HCT116 (cell line): Measurements from ENCODE around the gene SLC22A12. TPM values are rescaled to one million over a fixed set of nuclear protein-coding genes. Genes with fewer than 3 reads are reported as not detected.

Source experiments
- ATAC-seq: fragments of 200-7000 bp; cut with Tn5 transposase; 2 replicates; pipeline ENCODE4 v1.9.1; 2020; ENCODE audit warnings: mild to moderate bottlenecking, moderate library complexity
- BruUV-seq: library from RNA; stranded (reverse); fragments of 400-500 nt; replicated peaks from 2 replicates; lab custom pipeline; 2021; lab: Mats Ljungman, UMichigan
- CTCF ChIA-PET: fragments of 300-600 bp; sonication (Branson Sonifier 250); formaldehyde crosslinking; loops from one replicate; lab custom pipeline; 2021; ENCODE audit warnings: antibody characterized with exemption; lab: Charles Lee
- POLR2A ChIA-PET: fragments of 300-600, 350-600 bp; sonication (Branson Sonifier 250); formaldehyde crosslinking; loops from one replicate; lab custom pipeline; 2021; ENCODE audit warnings: antibody characterized with exemption; lab: Charles Lee
- RAD21 ChIA-PET, 2 experiments: fragments of 300-600 bp; sonication (Branson Sonifier 250); formaldehyde crosslinking; loops; one replicate each; lab custom pipeline; 2023; ENCODE audit warnings: low total read pairs in 2 of 2; ENCODE audit not compliant: uncharacterized antibody in 2 of 2, unreplicated experiment in 2 of 2, low non-redundant PET in 1 of 2; lab: Charles Lee
- DNase-seq: peaks from one replicate; pipeline ENCODE4 v3.0.0-alpha.2; 2010; ENCODE audit warnings: low read depth, low spot score
- H2AFZ ChIP-seq: fragments of 200-600 bp; shearing (Covaris generic), sonication (generic); 2 replicates; pipeline ENCODE4 v1.6.1; 2017; ENCODE audit warnings: low read depth, mixed run types, mixed read lengths, antibody characterized with exemption, low read length; ENCODE audit not compliant: poor library complexity, severe bottlenecking
- H3K27ac ChIP-seq: 2 replicates; pipeline ENCODE4 v1.5.1; 2012; ENCODE audit warnings: low read depth, low read length
- H3K27me3 ChIP-seq: fragments of 200-600 bp; sonication (generic); 2 replicates; pipeline ENCODE4 v1.6.1; 2016; ENCODE audit warnings: mixed run types, low read length, mixed read lengths; ENCODE audit not compliant: insufficient read depth
- H3K36me3 ChIP-seq, 2 experiments: fragments of 200-500 bp in 1 of 2; fragments of 200-600 bp in 1 of 2; sonication (Bioruptor generic) in 1 of 2; sonication (generic) in 1 of 2; 2 replicates each; pipeline versions ENCODE4 v1.5.1 to v1.6.1; 2014 to 2016; ENCODE audit warnings: low read length in 2 of 2, inconsistent platforms in 1 of 2, mixed read lengths in 1 of 2, mixed run types in 1 of 2; ENCODE audit not compliant: insufficient read depth in 2 of 2, control insufficient read depth in 1 of 2
- H3K4me1 ChIP-seq, 2 experiments: fragments of 200-600 bp in 1 of 2; sonication (generic) in 1 of 2; 2 replicates each; pipeline versions ENCODE4 v1.5.1 to v1.6.1; 2012 to 2017; ENCODE audit warnings: low read length in 2 of 2, inconsistent platforms in 1 of 2, mild to moderate bottlenecking in 1 of 2, mixed read lengths in 1 of 2, mixed run types in 1 of 2, moderate library complexity in 1 of 2; ENCODE audit not compliant: insufficient read depth in 2 of 2, control insufficient read depth in 1 of 2
- H3K4me2 ChIP-seq: fragments of 200-600 bp; sonication (generic); 2 replicates; pipeline ENCODE4 v1.6.1; 2017; ENCODE audit warnings: mixed run types, low read length, mixed read lengths
- H3K4me3 ChIP-seq, 2 experiments: fragments of 200-600 bp in 1 of 2; sonication (generic) in 1 of 2; replicated peaks in 1 of 2; 2 replicates each; pipeline ENCODE4 v1.5.1; 2011 to 2016; ENCODE audit warnings: low read length in 2 of 2, control low read depth in 1 of 2, low read depth in 1 of 2, mild to moderate bottlenecking in 1 of 2, mixed read lengths in 1 of 2, mixed run types in 1 of 2
- H3K79me2 ChIP-seq: fragments of 200-600 bp; sonication (generic); 2 replicates; pipeline ENCODE4 v1.6.1; 2017; ENCODE audit warnings: mild to moderate bottlenecking, mixed run types, low read length, moderate library complexity, mixed read lengths; ENCODE audit not compliant: insufficient read depth
- H3K9ac ChIP-seq: fragments of 200-600 bp; sonication (generic); 2 replicates; pipeline ENCODE4 v1.6.1; 2016; ENCODE audit warnings: low read length, mixed read lengths
- H3K9me2 ChIP-seq: fragments of 200-600 bp; sonication (generic), shearing (Covaris generic); 2 replicates; pipeline ENCODE4 v1.6.1; 2017; ENCODE audit warnings: mixed run types, mild to moderate bottlenecking, moderate library complexity; ENCODE audit not compliant: insufficient read depth
- H3K9me3 ChIP-seq, 2 experiments: fragments of 200-500 bp in 1 of 2; fragments of 200-600 bp in 1 of 2; sonication (Bioruptor generic) in 1 of 2; sonication (generic) in 1 of 2; 2 replicates each; pipeline ENCODE4 v1.6.1; 2014 to 2017; ENCODE audit warnings: low read length in 2 of 2, mixed read lengths in 2 of 2, inconsistent platforms in 1 of 2, low read depth in 1 of 2, mild to moderate bottlenecking in 1 of 2, mixed run types in 1 of 2, moderate library complexity in 1 of 2; ENCODE audit not compliant: control insufficient read depth in 1 of 2, insufficient read depth in 1 of 2
- H4K20me1 ChIP-seq: fragments of 200-600 bp; sonication (generic), shearing (Covaris generic); 2 replicates; pipeline ENCODE4 v1.6.1; 2017; ENCODE audit warnings: mixed run types, mild to moderate bottlenecking, moderate library complexity; ENCODE audit not compliant: insufficient read depth
- EGR1 ChIP-seq: IDR thresholded peaks from 2 replicates; pipeline ENCODE4 v1.6.1; 2012; ENCODE audit warnings: low read depth
- ELF1 ChIP-seq: IDR thresholded peaks from 2 replicates; pipeline ENCODE4 v1.6.1; 2012; ENCODE audit warnings: low read depth, borderline replicate concordance
- EZH2 ChIP-seq: fragments of 200-600 bp; sonication (generic); IDR thresholded peaks from 2 replicates; pipeline ENCODE4 v1.6.1; 2017; ENCODE audit warnings: antibody characterized with exemption, mixed run types
- EZH2phosphoT487 ChIP-seq: fragments of 200-600 bp; IDR thresholded peaks from 2 replicates; pipeline ENCODE4 v1.6.1; 2018; ENCODE audit warnings: antibody characterized with exemption, borderline replicate concordance
- FOSL1 ChIP-seq: IDR thresholded peaks from 2 replicates; pipeline ENCODE4 v1.6.1; 2012; ENCODE audit warnings: low read depth
- JUND ChIP-seq: IDR thresholded peaks from 2 replicates; pipeline ENCODE4 v1.6.1; 2012
- POLR2A ChIP-seq: IDR thresholded peaks from 2 replicates; pipeline ENCODE4 v1.7.0; 2011; ENCODE audit warnings: borderline replicate concordance; ENCODE audit not compliant: insufficient read depth, insufficient read length; ENCODE audit errors: extremely low read depth
- POLR2AphosphoS5 ChIP-seq: IDR thresholded peaks from 2 replicates; pipeline ENCODE4 v1.6.1; 2011; ENCODE audit warnings: mild to moderate bottlenecking, low read depth, low read length, moderate library complexity
- TCF7L2 ChIP-seq: IDR thresholded peaks from 2 replicates; pipeline ENCODE4 v1.7.0; 2011; ENCODE audit warnings: borderline replicate concordance, inconsistent platforms; ENCODE audit not compliant: insufficient read depth, insufficient read length; ENCODE audit errors: extremely low read depth
- YY1 ChIP-seq: IDR thresholded peaks from 2 replicates; pipeline ENCODE4 v1.6.1; 2011; ENCODE audit warnings: low read length, low read depth, moderate library complexity, mild to moderate bottlenecking; ENCODE audit not compliant: insufficient replicate concordance; ENCODE audit errors: extremely low read depth
- ZNF274 ChIP-seq: fragments of 200-500 bp; sonication (Bioruptor generic); IDR thresholded peaks from 2 replicates; pipeline ENCODE4 v1.6.1; 2014; ENCODE audit warnings: mild to moderate bottlenecking, low read depth, low read length, inconsistent platforms
- intact Hi-C: fragments of 100-400 bp; cut with micrococcal nuclease; formaldehyde crosslinking; loops from 2 replicates; pipeline ENCODE4 v1.10.0; 2022
- total RNA-seq: library from RNA; stranded (reverse); gene quantifications from one replicate; pipeline ENCODE4 v1.2.1, GENCODE V29; 2021; ENCODE audit not compliant: unreplicated experiment
- TF ChIP-seq, protein P1 (sequence below): IDR thresholded peaks from 2 replicates; pipeline ENCODE4 v1.6.1; 2011; ENCODE audit warnings: mild to moderate bottlenecking, low read length, moderate library complexity; ENCODE audit not compliant: insufficient replicate concordance; ENCODE audit errors: extremely low read depth
- TF ChIP-seq, protein P2 (sequence below): IDR thresholded peaks from 2 replicates; pipeline ENCODE4 v1.6.1; 2012
- TF ChIP-seq, protein P3 (sequence below): IDR thresholded peaks from 2 replicates; pipeline ENCODE4 v1.6.1; 2012
- TF ChIP-seq, protein P4 (sequence below), 3 experiments: fragments of 200-600 bp in 1 of 3; sonication (generic) in 1 of 3; IDR thresholded peaks in 2 of 3; conservative IDR thresholded peaks in 1 of 3; 2 replicates each; pipeline ENCODE4 v1.5.1; 2012 to 2017; ENCODE audit warnings: low read depth in 2 of 3, low read length in 2 of 3, antibody characterized with exemption in 1 of 3, borderline replicate concordance in 1 of 3, control low read depth in 1 of 3, mild to moderate bottlenecking in 1 of 3, mixed read lengths in 1 of 3, mixed run types in 1 of 3, moderate library complexity in 1 of 3; ENCODE audit not compliant: insufficient read depth in 1 of 3

Gene SLC22A12
- total RNA-seq, 1 experiment from 2014 or later, result not detected

DNA sequence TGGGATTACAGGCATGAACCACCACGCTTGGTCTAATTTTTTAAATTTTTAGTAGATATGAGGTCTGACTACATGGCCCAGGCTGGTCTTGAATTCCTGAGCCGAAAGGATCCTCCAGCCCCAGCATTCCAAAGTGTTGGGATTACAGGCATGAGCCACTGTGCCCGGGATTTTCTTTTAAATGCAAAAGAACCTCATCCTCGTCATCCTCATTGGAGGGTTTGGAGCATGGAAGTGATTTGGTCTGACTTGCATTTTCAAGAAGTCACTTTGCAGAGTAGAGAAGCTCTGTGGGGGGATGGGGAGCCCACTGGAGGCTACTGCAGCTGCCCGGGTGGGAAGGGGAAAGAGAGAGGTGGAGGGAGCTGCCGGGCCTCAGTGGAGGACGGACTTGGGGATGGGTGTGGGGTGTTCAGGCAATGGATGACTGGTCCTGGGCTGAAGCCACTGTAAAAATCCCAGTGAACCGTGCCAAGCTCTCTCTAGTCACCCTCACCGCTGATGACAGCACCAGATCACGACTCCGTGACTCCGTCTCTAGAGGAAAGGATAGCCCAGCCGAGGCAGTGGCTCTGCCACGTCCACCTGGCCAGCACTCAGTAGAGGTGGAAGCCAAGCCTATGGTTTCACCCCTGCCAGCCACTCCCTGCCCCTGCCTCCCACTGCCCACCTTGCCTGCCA is 32.8 kb upstream of the SLC22A12 start (continued):
- TF ChIP-seq EZH2phosphoT487, result no peak
- TF ChIP-seq, all 23 proteins: peak for 0

DNA sequence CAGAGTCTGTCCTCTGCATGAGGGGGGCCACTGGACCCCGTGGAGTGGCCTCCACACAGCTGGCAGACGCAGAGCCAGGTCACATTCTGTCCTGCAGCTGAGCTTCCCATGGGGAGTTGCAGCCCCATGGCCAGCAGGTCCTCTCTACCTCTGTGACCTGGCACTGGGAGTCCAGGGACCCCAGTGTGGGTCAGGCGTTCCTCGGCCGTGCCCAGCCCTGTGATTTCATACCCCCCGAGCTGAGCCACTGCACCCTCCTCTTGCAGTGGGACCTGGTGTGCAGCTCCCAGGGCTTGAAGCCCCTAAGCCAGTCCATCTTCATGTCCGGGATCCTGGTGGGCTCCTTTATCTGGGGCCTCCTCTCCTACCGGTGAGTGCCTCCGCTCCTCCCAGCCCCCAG is 32.2 kb upstream of the SLC22A12 start:
- no peak overlapping the region for H2AFZ ChIP-seq
- H3K4me3 ChIP-seq, result no peak overlapping the region
- CTCF ChIA-PET, result no interaction called here

More for the DNA sequence above, 32.2 kb upstream of the SLC22A12 start:
- H3K27me3 ChIP-seq, result no peaks in the 10 kb centered on the region
- ATAC-seq, result no peak
- intact Hi-C loops, result no loop called here
- H3K9ac ChIP-seq, result no peak overlapping the region
- ChIA-PET POLR2A (no interaction called here), RAD21 (no interaction called here)
- DNase-seq, result no peak
- H3K9me2 ChIP-seq, result no peaks in the 10 kb centered on the region
- H3K79me2 ChIP-seq, result no peaks in the 10 kb centered on the region
- H3K4me2 ChIP-seq, result no peak overlapping the region
- no peaks in the 10 kb centered on the region for H3K36me3 ChIP-seq
- TF ChIP-seq, protein P1, sequence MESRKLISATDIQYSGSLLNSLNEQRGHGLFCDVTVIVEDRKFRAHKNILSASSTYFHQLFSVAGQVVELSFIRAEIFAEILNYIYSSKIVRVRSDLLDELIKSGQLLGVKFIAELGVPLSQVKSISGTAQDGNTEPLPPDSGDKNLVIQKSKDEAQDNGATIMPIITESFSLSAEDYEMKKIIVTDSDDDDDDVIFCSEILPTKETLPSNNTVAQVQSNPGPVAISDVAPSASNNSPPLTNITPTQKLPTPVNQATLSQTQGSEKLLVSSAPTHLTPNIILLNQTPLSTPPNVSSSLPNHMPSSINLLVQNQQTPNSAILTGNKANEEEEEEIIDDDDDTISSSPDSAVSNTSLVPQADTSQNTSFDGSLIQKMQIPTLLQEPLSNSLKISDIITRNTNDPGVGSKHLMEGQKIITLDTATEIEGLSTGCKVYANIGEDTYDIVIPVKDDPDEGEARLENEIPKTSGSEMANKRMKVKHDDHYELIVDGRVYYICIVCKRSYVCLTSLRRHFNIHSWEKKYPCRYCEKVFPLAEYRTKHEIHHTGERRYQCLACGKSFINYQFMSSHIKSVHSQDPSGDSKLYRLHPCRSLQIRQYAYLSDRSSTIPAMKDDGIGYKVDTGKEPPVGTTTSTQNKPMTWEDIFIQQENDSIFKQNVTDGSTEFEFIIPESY, result no peak
- no peak for TF ChIP-seq ZNF274
- no peak for TF ChIP-seq EZH2
- no peak for TF ChIP-seq YY1
- TF ChIP-seq ELF1, result no peak
- TF ChIP-seq JUND, result no peak
- TF ChIP-seq, protein P2, sequence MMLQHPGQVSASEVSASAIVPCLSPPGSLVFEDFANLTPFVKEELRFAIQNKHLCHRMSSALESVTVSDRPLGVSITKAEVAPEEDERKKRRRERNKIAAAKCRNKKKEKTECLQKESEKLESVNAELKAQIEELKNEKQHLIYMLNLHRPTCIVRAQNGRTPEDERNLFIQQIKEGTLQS, result no peak
- TF ChIP-seq, protein P3, sequence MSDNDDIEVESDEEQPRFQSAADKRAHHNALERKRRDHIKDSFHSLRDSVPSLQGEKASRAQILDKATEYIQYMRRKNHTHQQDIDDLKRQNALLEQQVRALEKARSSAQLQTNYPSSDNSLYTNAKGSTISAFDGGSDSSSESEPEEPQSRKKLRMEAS, result no peak
- no peak for TF ChIP-seq POLR2AphosphoS5
- TF ChIP-seq FOSL1, result no peak
- TF ChIP-seq EGR1, result no peak
- TF ChIP-seq, protein P4, sequence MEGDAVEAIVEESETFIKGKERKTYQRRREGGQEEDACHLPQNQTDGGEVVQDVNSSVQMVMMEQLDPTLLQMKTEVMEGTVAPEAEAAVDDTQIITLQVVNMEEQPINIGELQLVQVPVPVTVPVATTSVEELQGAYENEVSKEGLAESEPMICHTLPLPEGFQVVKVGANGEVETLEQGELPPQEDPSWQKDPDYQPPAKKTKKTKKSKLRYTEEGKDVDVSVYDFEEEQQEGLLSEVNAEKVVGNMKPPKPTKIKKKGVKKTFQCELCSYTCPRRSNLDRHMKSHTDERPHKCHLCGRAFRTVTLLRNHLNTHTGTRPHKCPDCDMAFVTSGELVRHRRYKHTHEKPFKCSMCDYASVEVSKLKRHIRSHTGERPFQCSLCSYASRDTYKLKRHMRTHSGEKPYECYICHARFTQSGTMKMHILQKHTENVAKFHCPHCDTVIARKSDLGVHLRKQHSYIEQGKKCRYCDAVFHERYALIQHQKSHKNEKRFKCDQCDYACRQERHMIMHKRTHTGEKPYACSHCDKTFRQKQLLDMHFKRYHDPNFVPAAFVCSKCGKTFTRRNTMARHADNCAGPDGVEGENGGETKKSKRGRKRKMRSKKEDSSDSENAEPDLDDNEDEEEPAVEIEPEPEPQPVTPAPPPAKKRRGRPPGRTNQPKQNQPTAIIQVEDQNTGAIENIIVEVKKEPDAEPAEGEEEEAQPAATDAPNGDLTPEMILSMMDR (IDR thresholded peaks at IDR 0.05 in 2 of 3, conservative IDR thresholded peaks at IDR 0.05 in 1 of 3; ENCODE audit: borderline replicate concordance in 1 of 3, insufficient read depth in 1 of 3, low read depth in 2 of 3, low read length in 2 of 3), result no peak
- no peak for TF ChIP-seq EZH2phosphoT487
- no peak for TF ChIP-seq TCF7L2
- no peak for TF ChIP-seq POLR2A
- TF ChIP-seq, all 23 proteins: peak for 0
- no TSS peak for BruUV-seq
- H3K4me1 ChIP-seq, result no peaks in the 10 kb centered on the region
- no peaks in the 10 kb centered on the region for H4K20me1 ChIP-seq
- no peak overlapping the region for H3K27ac ChIP-seq
- no peaks in the 10 kb centered on the region for H3K9me3 ChIP-seq
